GM20000 (cell line): Measurements from ENCODE around the gene KRTAP12-1.
"Not testable (repeated sequence)": the region's sequence is repeated elsewhere in the genome, so short reads cannot be mapped to it uniquely, and the experiment has no call there.

Source experiments
- DNase-seq: peaks from one replicate; pipeline ENCODE4 v3.0.0; 2012; ENCODE audit warnings: low spot score
- CTCF ChIP-seq: IDR thresholded peaks from 2 replicates; pipeline ENCODE4 v1.5.1; 2012; ENCODE audit warnings: mild to moderate bottlenecking, control low read depth; ENCODE audit errors: extremely low read depth, missing control alignments

KRTAP12-1 gene

GRCh38 chr21:44701023-44701400 is 19.0 kb upstream of the KRTAP12-1 start:
- no peak for TF ChIP-seq CTCF
- DNase-seq: no peak

GRCh38 chr21:44700101-44701022 is 18.4 kb upstream of the KRTAP12-1 start:
- DNase-seq: peak; percentile 15
- TF ChIP-seq CTCF: no peak

GRCh38 chr21:44699502-44700001 is 17.6 kb upstream of the KRTAP12-1 start:
- peak; percentile 14 for DNase-seq
- TF ChIP-seq CTCF: no peak

- no peak for TF ChIP-seq CTCF
- DNase-seq: peak; percentile 21
Measured at GRCh38 chr21:44697811-44698734, 16.1 kb upstream of the KRTAP12-1 start.

- not testable (repeated sequence) for DNase-seq
Measured at GRCh38 chr21:44697172-44697810, 15.3 kb upstream of the KRTAP12-1 start, which contains the start of gene KRTAP10-12. TSS of gene KRTAP10-12 (plus strand) at chr21:44697172. CDS start at chr21:44697202, 30 bp downstream.

- peak; percentile 15 for DNase-seq
- no peak for TF ChIP-seq CTCF
Measured at GRCh38 chr21:44696572-44696971, 14.6 kb upstream of the KRTAP12-1 start.

GRCh38 chr21:44695641-44696040 is 13.7 kb upstream of the KRTAP12-1 start:
- DNase-seq: no peak
- TF ChIP-seq CTCF: no peak
